Liver (tissue), 9 donors: ENCODE results near the gene ALAS1. TPM values are rescaled to one million over a fixed set of nuclear protein-coding genes. Genes with fewer than 3 reads are reported as not detected.

Source experiments
- DNase-seq: peaks from one replicate; pipeline ENCODE4 v3.0.0-alpha.2; 2017; ENCODE audit warnings: low spot score
- H3K27ac ChIP-seq, 2 donors: one replicate each; pipeline ENCODE4 v1.7.0; 2013; ENCODE audit warnings: inconsistent platforms in 2 of 2, low read length in 2 of 2, control low read depth in 1 of 2, low read depth in 1 of 2, mild to moderate bottlenecking in 1 of 2
- H3K27me3 ChIP-seq, 4 donors: one replicate each; pipeline versions ENCODE4 v1.6.1 to v1.7.0; 2013; ENCODE audit warnings: low read length in 3 of 4, inconsistent platforms in 1 of 4, mild to moderate bottlenecking in 1 of 4, moderate library complexity in 1 of 4; ENCODE audit not compliant: control insufficient read depth in 4 of 4, insufficient read depth in 4 of 4
- H3K36me3 ChIP-seq, 4 donors: one replicate each; pipeline versions ENCODE4 v1.6.1 to v1.7.0; 2013; ENCODE audit warnings: low read length in 3 of 4, mild to moderate bottlenecking in 3 of 4, low read depth in 1 of 4, moderate library complexity in 1 of 4; ENCODE audit not compliant: control insufficient read depth in 4 of 4, insufficient read depth in 3 of 4
- H3K4me1 ChIP-seq, 4 donors: one replicate each; pipeline versions ENCODE4 v1.6.1 to v1.7.0; 2013; ENCODE audit warnings: low read length in 3 of 4, mild to moderate bottlenecking in 3 of 4, moderate library complexity in 1 of 4; ENCODE audit not compliant: control insufficient read depth in 4 of 4, insufficient read depth in 4 of 4
- H3K4me3 ChIP-seq, 3 donors: one replicate each; pipeline versions ENCODE4 v1.6.1 to v1.7.0; 2013; ENCODE audit warnings: low read length in 3 of 3, control low read depth in 1 of 3, low read depth in 1 of 3, mild to moderate bottlenecking in 1 of 3
- H3K9ac ChIP-seq, 2 donors: one replicate each; pipeline ENCODE4 v1.7.0; 2013; ENCODE audit warnings: low read length in 2 of 2, mild to moderate bottlenecking in 2 of 2, moderate library complexity in 2 of 2, control low read depth in 1 of 2, low read depth in 1 of 2
- H3K9me3 ChIP-seq, 4 donors: one replicate each; pipeline versions ENCODE4 v1.6.1 to v1.7.0; 2013; ENCODE audit warnings: low read length in 3 of 4; ENCODE audit not compliant: control insufficient read depth in 4 of 4
- EGR1 ChIP-seq, 2 donors: IDR thresholded peaks; 2 replicates each; pipeline ENCODE4 v1.6.1; 2016 to 2018; ENCODE audit warnings: antibody characterized with exemption in 2 of 2, low read depth in 2 of 2
- FOXA1 ChIP-seq: IDR thresholded peaks from 2 replicates; pipeline ENCODE4 v1.6.1; 2016; ENCODE audit warnings: antibody characterized with exemption
- FOXA2 ChIP-seq: IDR thresholded peaks from 2 replicates; pipeline ENCODE4 v1.6.1; 2016; ENCODE audit warnings: antibody characterized with exemption
- GABPA ChIP-seq, 2 donors: IDR thresholded peaks in 1 of 2; conservative IDR thresholded peaks in 1 of 2; 2 replicates each; pipeline ENCODE4 v1.6.1; 2016; ENCODE audit warnings: antibody characterized with exemption in 2 of 2, mild to moderate bottlenecking in 1 of 2, moderate library complexity in 1 of 2
- HNF4A ChIP-seq, 2 donors: conservative IDR thresholded peaks; 2 replicates each; pipeline ENCODE4 v1.6.1; 2016; ENCODE audit warnings: antibody characterized with exemption in 2 of 2, mild to moderate bottlenecking in 2 of 2
- HNF4G ChIP-seq: IDR thresholded peaks from 2 replicates; pipeline ENCODE4 v1.6.1; 2016; ENCODE audit warnings: antibody characterized with exemption
- JUND ChIP-seq, 2 donors: IDR thresholded peaks; 2 replicates each; pipeline ENCODE4 v1.6.1; 2016; ENCODE audit warnings: antibody characterized with exemption in 2 of 2
- NR2F2 ChIP-seq: IDR thresholded peaks from 2 replicates; pipeline ENCODE4 v1.6.1; 2016; ENCODE audit warnings: antibody characterized with exemption
- RAD21 ChIP-seq, 2 donors: IDR thresholded peaks; 2 replicates each; pipeline ENCODE4 v1.6.1; 2016; ENCODE audit warnings: antibody characterized with exemption in 2 of 2, mild to moderate bottlenecking in 2 of 2
- RXRA ChIP-seq, 2 donors: IDR thresholded peaks; 2 replicates each; pipeline ENCODE4 v1.6.1; 2017 to 2018; ENCODE audit warnings: antibody characterized with exemption in 2 of 2, mild to moderate bottlenecking in 1 of 2
- SP1 ChIP-seq: IDR thresholded peaks from 2 replicates; pipeline ENCODE4 v1.6.1; 2018; ENCODE audit warnings: antibody characterized with exemption, mild to moderate bottlenecking
- TAF1 ChIP-seq: conservative IDR thresholded peaks from 2 replicates; pipeline ENCODE4 v1.6.1; 2016; ENCODE audit warnings: antibody characterized with exemption, mild to moderate bottlenecking
- YY1 ChIP-seq: IDR thresholded peaks from 2 replicates; pipeline ENCODE4 v1.6.1; 2016; ENCODE audit warnings: antibody characterized with exemption, mild to moderate bottlenecking
- WGBS: extraction: QIAGEN DNeasy Blood & Tissue Kit; methylation state at CpG from one replicate; pipeline ENCODE4 v1.1.7; 2013; 5-methylcytosine and 5-hydroxymethylcytosine counted together
- polyA plus RNA-seq, 2 donors: library from polyadenylated mRNA; stranded (reverse) in 1 of 2; unstranded in 1 of 2; fragments of 200-250 nt in 1 of 2; fragments of >200 nt in 1 of 2; fragmentation: Nextera tagmentation in 1 of 2; extraction: Ambion mirVana in 1 of 2; gene quantifications; one replicate each; pipeline versions ENCODE4 v1.2.1 to v1.2.3, GENCODE V29; 2013 to 2015
- total RNA-seq, 2 donors: library from RNA; depleted of rRNA; stranded (reverse); fragments of >200 nt; gene quantifications; one replicate each; pipeline ENCODE4 v1.2.3, GENCODE V29; 2014
- TF ChIP-seq, protein P1 (sequence below): IDR thresholded peaks from 2 replicates; pipeline ENCODE4 v1.6.1; 2016; ENCODE audit warnings: antibody characterized with exemption
- TF ChIP-seq, protein P2 (sequence below): IDR thresholded peaks from 2 replicates; pipeline ENCODE4 v1.6.1; 2016; ENCODE audit warnings: antibody characterized with exemption
- TF ChIP-seq, protein P3 (sequence below): fragments of 150-350 bp; IDR thresholded peaks from 2 replicates; pipeline ENCODE4 v1.5.1; 2017; ENCODE audit warnings: improper control_type of control experiment, low read depth, low read length; ENCODE audit not compliant: missing input control
- TF ChIP-seq, protein P4 (sequence below): IDR thresholded peaks from 2 replicates; pipeline ENCODE4 v1.6.1; 2016; ENCODE audit warnings: antibody characterized with exemption, mild to moderate bottlenecking
- TF ChIP-seq, protein P5 (sequence below): IDR thresholded peaks from 2 replicates; pipeline ENCODE4 v1.6.1; 2016; ENCODE audit warnings: antibody characterized with exemption
- donor health status: healthy.
- donor health status: healthy.
- donor health status: healthy.
- donor health status: healthy.
- donor health status: healthy.

The ALAS1 gene
- total and polyA plus RNA-seq, 4 donors: 32.3 to 421 (median 137) TPM

DNA sequence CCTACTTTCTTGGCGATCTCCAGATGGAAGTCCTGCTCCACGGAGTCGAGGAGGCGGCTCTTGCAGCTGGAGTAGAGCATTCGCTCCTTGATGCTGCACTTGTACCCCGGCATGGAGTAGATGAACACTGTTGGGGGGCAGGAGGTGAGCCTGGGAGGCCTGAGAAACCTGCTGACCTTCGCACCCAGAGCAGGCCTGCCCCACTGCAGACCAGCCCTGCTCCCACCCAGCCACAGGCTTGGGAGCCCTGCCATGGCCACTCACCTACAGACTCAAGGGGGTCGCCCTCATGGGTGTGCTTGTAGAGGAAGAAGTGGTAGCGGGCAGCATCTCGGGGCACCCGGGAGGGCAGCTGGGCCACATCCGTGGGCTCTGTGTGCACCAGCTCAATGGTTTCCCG lies 31.7 kb downstream of the ALAS1 start:
- Histone ChIP-seq H3K27ac (no peak overlapping the region), H3K9me3 (no peaks in the 10 kb centered on the region), H3K4me1 (peaks cover 8 to 31% (median 24%) of the 10 kb centered on the region in 4 donors), H3K27me3 (no peaks in the 10 kb centered on the region), H3K36me3 (peaks cover 4 to 35% (median 12%) of the 10 kb centered on the region in 4 donors), H3K4me3 (no peak overlapping the region), H3K9ac (no peak overlapping the region)
- WGBS: 96% methylated on average over 13 of the region's 13 CpGs
- no peak for DNase-seq
- TF ChIP-seq EGR1 (IDR thresholded peaks at IDR 0.05; ENCODE audit: low read depth in 2 of 2): no peak
- TF ChIP-seq HNF4A (conservative IDR thresholded peaks at IDR 0.05): no peak
- TF ChIP-seq HNF4G: no peak
- TF ChIP-seq, protein P1, sequence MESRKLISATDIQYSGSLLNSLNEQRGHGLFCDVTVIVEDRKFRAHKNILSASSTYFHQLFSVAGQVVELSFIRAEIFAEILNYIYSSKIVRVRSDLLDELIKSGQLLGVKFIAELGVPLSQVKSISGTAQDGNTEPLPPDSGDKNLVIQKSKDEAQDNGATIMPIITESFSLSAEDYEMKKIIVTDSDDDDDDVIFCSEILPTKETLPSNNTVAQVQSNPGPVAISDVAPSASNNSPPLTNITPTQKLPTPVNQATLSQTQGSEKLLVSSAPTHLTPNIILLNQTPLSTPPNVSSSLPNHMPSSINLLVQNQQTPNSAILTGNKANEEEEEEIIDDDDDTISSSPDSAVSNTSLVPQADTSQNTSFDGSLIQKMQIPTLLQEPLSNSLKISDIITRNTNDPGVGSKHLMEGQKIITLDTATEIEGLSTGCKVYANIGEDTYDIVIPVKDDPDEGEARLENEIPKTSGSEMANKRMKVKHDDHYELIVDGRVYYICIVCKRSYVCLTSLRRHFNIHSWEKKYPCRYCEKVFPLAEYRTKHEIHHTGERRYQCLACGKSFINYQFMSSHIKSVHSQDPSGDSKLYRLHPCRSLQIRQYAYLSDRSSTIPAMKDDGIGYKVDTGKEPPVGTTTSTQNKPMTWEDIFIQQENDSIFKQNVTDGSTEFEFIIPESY: no peak
- no peak for TF ChIP-seq NR2F2
- no peak for TF ChIP-seq RXRA (IDR thresholded peaks at IDR 0.05)
- TF ChIP-seq, protein P2, sequence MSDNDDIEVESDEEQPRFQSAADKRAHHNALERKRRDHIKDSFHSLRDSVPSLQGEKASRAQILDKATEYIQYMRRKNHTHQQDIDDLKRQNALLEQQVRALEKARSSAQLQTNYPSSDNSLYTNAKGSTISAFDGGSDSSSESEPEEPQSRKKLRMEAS: no peak
- TF ChIP-seq, protein P3, sequence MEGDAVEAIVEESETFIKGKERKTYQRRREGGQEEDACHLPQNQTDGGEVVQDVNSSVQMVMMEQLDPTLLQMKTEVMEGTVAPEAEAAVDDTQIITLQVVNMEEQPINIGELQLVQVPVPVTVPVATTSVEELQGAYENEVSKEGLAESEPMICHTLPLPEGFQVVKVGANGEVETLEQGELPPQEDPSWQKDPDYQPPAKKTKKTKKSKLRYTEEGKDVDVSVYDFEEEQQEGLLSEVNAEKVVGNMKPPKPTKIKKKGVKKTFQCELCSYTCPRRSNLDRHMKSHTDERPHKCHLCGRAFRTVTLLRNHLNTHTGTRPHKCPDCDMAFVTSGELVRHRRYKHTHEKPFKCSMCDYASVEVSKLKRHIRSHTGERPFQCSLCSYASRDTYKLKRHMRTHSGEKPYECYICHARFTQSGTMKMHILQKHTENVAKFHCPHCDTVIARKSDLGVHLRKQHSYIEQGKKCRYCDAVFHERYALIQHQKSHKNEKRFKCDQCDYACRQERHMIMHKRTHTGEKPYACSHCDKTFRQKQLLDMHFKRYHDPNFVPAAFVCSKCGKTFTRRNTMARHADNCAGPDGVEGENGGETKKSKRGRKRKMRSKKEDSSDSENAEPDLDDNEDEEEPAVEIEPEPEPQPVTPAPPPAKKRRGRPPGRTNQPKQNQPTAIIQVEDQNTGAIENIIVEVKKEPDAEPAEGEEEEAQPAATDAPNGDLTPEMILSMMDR: no peak
- no peak for TF ChIP-seq GABPA (IDR thresholded peaks at IDR 0.05 in 1 of 2, conservative IDR thresholded peaks at IDR 0.05 in 1 of 2)
- no peak for TF ChIP-seq TAF1
- no peak for TF ChIP-seq YY1
- TF ChIP-seq, protein P4, sequence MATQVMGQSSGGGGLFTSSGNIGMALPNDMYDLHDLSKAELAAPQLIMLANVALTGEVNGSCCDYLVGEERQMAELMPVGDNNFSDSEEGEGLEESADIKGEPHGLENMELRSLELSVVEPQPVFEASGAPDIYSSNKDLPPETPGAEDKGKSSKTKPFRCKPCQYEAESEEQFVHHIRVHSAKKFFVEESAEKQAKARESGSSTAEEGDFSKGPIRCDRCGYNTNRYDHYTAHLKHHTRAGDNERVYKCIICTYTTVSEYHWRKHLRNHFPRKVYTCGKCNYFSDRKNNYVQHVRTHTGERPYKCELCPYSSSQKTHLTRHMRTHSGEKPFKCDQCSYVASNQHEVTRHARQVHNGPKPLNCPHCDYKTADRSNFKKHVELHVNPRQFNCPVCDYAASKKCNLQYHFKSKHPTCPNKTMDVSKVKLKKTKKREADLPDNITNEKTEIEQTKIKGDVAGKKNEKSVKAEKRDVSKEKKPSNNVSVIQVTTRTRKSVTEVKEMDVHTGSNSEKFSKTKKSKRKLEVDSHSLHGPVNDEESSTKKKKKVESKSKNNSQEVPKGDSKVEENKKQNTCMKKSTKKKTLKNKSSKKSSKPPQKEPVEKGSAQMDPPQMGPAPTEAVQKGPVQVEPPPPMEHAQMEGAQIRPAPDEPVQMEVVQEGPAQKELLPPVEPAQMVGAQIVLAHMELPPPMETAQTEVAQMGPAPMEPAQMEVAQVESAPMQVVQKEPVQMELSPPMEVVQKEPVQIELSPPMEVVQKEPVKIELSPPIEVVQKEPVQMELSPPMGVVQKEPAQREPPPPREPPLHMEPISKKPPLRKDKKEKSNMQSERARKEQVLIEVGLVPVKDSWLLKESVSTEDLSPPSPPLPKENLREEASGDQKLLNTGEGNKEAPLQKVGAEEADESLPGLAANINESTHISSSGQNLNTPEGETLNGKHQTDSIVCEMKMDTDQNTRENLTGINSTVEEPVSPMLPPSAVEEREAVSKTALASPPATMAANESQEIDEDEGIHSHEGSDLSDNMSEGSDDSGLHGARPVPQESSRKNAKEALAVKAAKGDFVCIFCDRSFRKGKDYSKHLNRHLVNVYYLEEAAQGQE: no peak

DNA sequence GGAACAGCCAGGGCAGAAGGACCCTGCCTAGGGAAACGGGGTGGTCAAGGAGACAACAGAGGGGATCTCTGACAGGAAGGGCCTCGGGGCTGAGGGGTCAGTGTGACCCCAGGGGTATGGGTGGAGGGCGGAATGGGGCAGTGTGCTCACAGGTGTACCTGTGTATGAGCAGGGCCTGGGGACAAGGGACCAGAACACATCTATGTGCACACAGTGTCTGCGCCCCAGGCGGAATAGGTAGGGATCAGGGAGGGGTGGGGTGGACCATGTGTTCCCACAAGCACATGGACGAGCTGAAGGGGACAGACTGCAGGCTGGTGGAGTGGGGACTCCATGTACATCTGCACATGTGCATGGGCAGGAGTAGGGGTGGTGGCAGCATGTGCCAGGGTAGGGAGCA lies 32.5 kb downstream of the ALAS1 start:
- Histone ChIP-seq H3K9ac (no peak overlapping the region), H3K27me3 (no peaks in the 10 kb centered on the region), H3K36me3 (peaks cover 4 to 35% (median 12%) of the 10 kb centered on the region in 4 donors), H3K4me1 (peaks cover 11 to 39% (median 31%) of the 10 kb centered on the region in 4 donors), H3K9me3 (no peaks in the 10 kb centered on the region), H3K27ac (no peak overlapping the region), H3K4me3 (no peak overlapping the region)
- WGBS: 95% methylated on average over 6 of the region's 6 CpGs
- no peak for TF ChIP-seq FOXA2
- TF ChIP-seq, protein P5, sequence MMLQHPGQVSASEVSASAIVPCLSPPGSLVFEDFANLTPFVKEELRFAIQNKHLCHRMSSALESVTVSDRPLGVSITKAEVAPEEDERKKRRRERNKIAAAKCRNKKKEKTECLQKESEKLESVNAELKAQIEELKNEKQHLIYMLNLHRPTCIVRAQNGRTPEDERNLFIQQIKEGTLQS: no peak
- no peak for TF ChIP-seq HNF4A (conservative IDR thresholded peaks at IDR 0.05)
- TF ChIP-seq NR2F2: no peak
- TF ChIP-seq, protein P2: no peak
- no peak for TF ChIP-seq TAF1
- TF ChIP-seq, protein P3: no peak
- TF ChIP-seq GABPA (IDR thresholded peaks at IDR 0.05 in 1 of 2, conservative IDR thresholded peaks at IDR 0.05 in 1 of 2): no peak
- TF ChIP-seq YY1: no peak
- no peak for TF ChIP-seq RAD21 (IDR thresholded peaks at IDR 0.05)
- TF ChIP-seq SP1: no peak
- no peak for TF ChIP-seq HNF4G
- TF ChIP-seq FOXA1: no peak
- no peak for TF ChIP-seq RXRA (IDR thresholded peaks at IDR 0.05)
- no peak for TF ChIP-seq EGR1 (IDR thresholded peaks at IDR 0.05; ENCODE audit: low read depth in 2 of 2)
- TF ChIP-seq, protein P1: no peak
- TF ChIP-seq JUND (IDR thresholded peaks at IDR 0.05): no peak
- DNase-seq: no peak
